Neural progenitor cell (in vitro differentiated cells): ENCODE results near the gene CAND2. TPM values are rescaled to one million over a fixed set of nuclear protein-coding genes. Genes with fewer than 3 reads are reported as not detected.
"Not testable (repeated sequence)": the region's sequence is repeated elsewhere in the genome, so short reads cannot be mapped to it uniquely, and the experiment has no call there.

ENCODE experiments used
- DNase-seq: peaks from one replicate; pipeline ENCODE4 v3.0.0-alpha.2; 2016; ENCODE audit warnings: low spot score
- H2AFZ ChIP-seq: fragments of 200-600 bp; sonication (generic); replicated peaks from 2 replicates; pipeline ENCODE4 v1.6.1; 2016; ENCODE audit warnings: antibody characterized with exemption
- H3F3A ChIP-seq: fragments of 200-600 bp; sonication (generic); 2 replicates; pipeline ENCODE4 v1.6.1; 2016; ENCODE audit warnings: antibody characterized with exemption, low read depth
- H3K27ac ChIP-seq: fragments of 200-600 bp; sonication (generic); 2 replicates; pipeline ENCODE4 v1.5.1; 2016; ENCODE audit warnings: mild to moderate bottlenecking
- H3K27me3 ChIP-seq: fragments of 200-600 bp; sonication (generic); 2 replicates; pipeline ENCODE4 v1.6.1; 2016; ENCODE audit warnings: mild to moderate bottlenecking, moderate library complexity
- H3K36me3 ChIP-seq: fragments of 200-600 bp; sonication (generic); 2 replicates; pipeline ENCODE4 v1.5.1; 2016
- H3K4me1 ChIP-seq: fragments of 200-600 bp; sonication (generic); 2 replicates; pipeline ENCODE4 v1.6.1; 2016; ENCODE audit warnings: mixed run types
- H3K4me2 ChIP-seq: fragments of 200-600 bp; sonication (generic); 2 replicates; pipeline ENCODE4 v1.6.1; 2016
- H3K4me3 ChIP-seq: fragments of 200-600 bp; sonication (generic); 2 replicates; pipeline ENCODE4 v1.5.1; 2016
- H3K79me2 ChIP-seq: fragments of 200-600 bp; sonication (generic); 2 replicates; pipeline ENCODE4 v1.6.1; 2016; ENCODE audit warnings: low read depth
- H3K9ac ChIP-seq: fragments of 200-600 bp; sonication (generic); 2 replicates; pipeline ENCODE4 v1.6.1; 2016
- H3K9me3 ChIP-seq: fragments of 200-600 bp; sonication (generic); 2 replicates; pipeline ENCODE4 v1.5.1; 2016; ENCODE audit warnings: low read depth
- H4K20me1 ChIP-seq: fragments of 200-600 bp; sonication (generic); 2 replicates; pipeline ENCODE4 v1.6.1; 2016; ENCODE audit warnings: low read depth
- H3K27ac Mint-ChIP-seq: 3 replicates; pipeline ENCODE4 v1.8.0; 2021; ENCODE audit warnings: mixed read lengths
- H3K27me3 Mint-ChIP-seq: 2 replicates; pipeline ENCODE4 v1.8.0; 2022; ENCODE audit warnings: low read depth, mild to moderate bottlenecking, inconsistent platforms, moderate library complexity, mixed read lengths; ENCODE audit not compliant: insufficient read depth
- H3K36me3 Mint-ChIP-seq: 3 replicates; pipeline ENCODE4 v1.8.0; 2021; ENCODE audit warnings: mixed read lengths
- H3K4me1 Mint-ChIP-seq: 3 replicates; pipeline ENCODE4 v1.8.0; 2021; ENCODE audit warnings: mixed read lengths
- H3K4me3 Mint-ChIP-seq: 3 replicates; pipeline ENCODE4 v1.8.0; 2021; ENCODE audit warnings: mild to moderate bottlenecking, moderate library complexity, mixed read lengths
- H3K9me3 Mint-ChIP-seq: 3 replicates; pipeline ENCODE4 v1.8.0; 2020; ENCODE audit warnings: mixed read lengths
- CTCF ChIP-seq: fragments of 200-600 bp; sonication (generic); IDR thresholded peaks from 2 replicates; pipeline ENCODE4 v1.5.1; 2017; ENCODE audit warnings: antibody characterized with exemption, mild to moderate bottlenecking
- EZH2phosphoT487 ChIP-seq: fragments of 200-600 bp; sonication (generic); IDR thresholded peaks from 2 replicates; pipeline ENCODE4 v1.6.1; 2017; ENCODE audit warnings: antibody characterized with exemption
- total RNA-seq: library from RNA; depleted of rRNA; stranded (reverse); fragments of >200 nt; gene quantifications from 2 replicates; pipeline ENCODE4 v1.2.3, GENCODE V29; 2015; ENCODE audit warnings: low replicate concordance

Gene CAND2
- total RNA-seq, 1 donor from 2014 or later = 2.4 TPM

- peaks cover 7% of the 10 kb centered on the region for H3K4me1 ChIP-seq
- Mint-ChIP-seq H3K27me3 (peaks cover 7% of the 10 kb centered on the region), H3K27ac (peak overlapping the region; percentile 58), H3K36me3 (no peaks in the 10 kb centered on the region), H3K4me1 (peaks cover 43% of the 10 kb centered on the region), H3K4me3 (peak overlapping the region; percentile 48), H3K9me3 (peaks cover 1% of the 10 kb centered on the region)
- TF ChIP-seq EZH2phosphoT487 = no peak
- H3K4me2 ChIP-seq = no peak overlapping the region
- no peaks in the 10 kb centered on the region for H3K79me2 ChIP-seq
- DNase-seq = no peak
- no peaks in the 10 kb centered on the region for H3K9me3 ChIP-seq
- H4K20me1 ChIP-seq = peaks cover 5% of the 10 kb centered on the region
- H3K9ac ChIP-seq = no peak overlapping the region
- H3K27ac ChIP-seq = no peak overlapping the region
- H3K36me3 ChIP-seq = no peaks in the 10 kb centered on the region
- H3K4me3 ChIP-seq = no peak overlapping the region
- no peak overlapping the region for H2AFZ ChIP-seq
- peaks cover 18% of the 10 kb centered on the region for H3K27me3 ChIP-seq
- H3F3A ChIP-seq = peaks cover 7% of the 10 kb centered on the region
Measured at GRCh38 chr3:12878141-12878574, 81.7 kb downstream of the CAND2 start.

- not testable (repeated sequence) for H3K27ac ChIP-seq, H2AFZ ChIP-seq, H3K36me3 Mint-ChIP-seq, H3K9ac ChIP-seq, H3K4me3 ChIP-seq, H3K9me3 ChIP-seq, H3K36me3 ChIP-seq, H3K79me2 ChIP-seq, H3K4me1 ChIP-seq, H4K20me1 ChIP-seq, H3F3A ChIP-seq, H3K27ac Mint-ChIP-seq, H3K27me3 Mint-ChIP-seq, H3K9me3 Mint-ChIP-seq, DNase-seq, H3K4me2 ChIP-seq
- peaks cover 18% of the 10 kb centered on the region for H3K27me3 ChIP-seq
- Mint-ChIP-seq H3K4me3 (peak overlapping the region; percentile 31), H3K4me1 (peaks cover 43% of the 10 kb centered on the region)
Measured at GRCh38 chr3:12878758-12879157, 82.3 kb downstream of the CAND2 start.

GRCh38 chr3:12879191-12879815, 82.8 kb downstream of the CAND2 start:
- no peak overlapping the region for H3K4me3 ChIP-seq
- H3K27ac ChIP-seq = no peak overlapping the region
- Mint-ChIP-seq H3K9me3 (peaks cover 1% of the 10 kb centered on the region), H3K4me1 (peaks cover 40% of the 10 kb centered on the region), H3K27me3 (peaks cover 7% of the 10 kb centered on the region), H3K36me3 (no peaks in the 10 kb centered on the region), H3K27ac (no peak overlapping the region), H3K4me3 (no peak overlapping the region)
- peaks cover 18% of the 10 kb centered on the region for H3K27me3 ChIP-seq
- H3K79me2 ChIP-seq = no peaks in the 10 kb centered on the region
- peaks cover 7% of the 10 kb centered on the region for H3F3A ChIP-seq
- peaks cover 5% of the 10 kb centered on the region for H4K20me1 ChIP-seq
- H3K9ac ChIP-seq = no peak overlapping the region
- H2AFZ ChIP-seq = no peak overlapping the region
- H3K36me3 ChIP-seq = no peaks in the 10 kb centered on the region
- H3K4me1 ChIP-seq = peaks cover 7% of the 10 kb centered on the region
- TF ChIP-seq EZH2phosphoT487 (no peak), CTCF (no peak)
- no peak overlapping the region for H3K4me2 ChIP-seq
- DNase-seq = no peak
- H3K9me3 ChIP-seq = no peaks in the 10 kb centered on the region

- not testable (repeated sequence) for H3K36me3 Mint-ChIP-seq, H3K9ac ChIP-seq, H3F3A ChIP-seq, H3K27ac Mint-ChIP-seq, H3K79me2 ChIP-seq, H3K27ac ChIP-seq, H3K4me2 ChIP-seq, DNase-seq, H3K27me3 Mint-ChIP-seq, H3K36me3 ChIP-seq, H3K27me3 ChIP-seq, H3K4me3 ChIP-seq, H3K9me3 ChIP-seq, H3K9me3 Mint-ChIP-seq, H3K4me3 Mint-ChIP-seq, H4K20me1 ChIP-seq, H2AFZ ChIP-seq, H3K4me1 ChIP-seq
- H3K4me1 Mint-ChIP-seq = peaks cover 33% of the 10 kb centered on the region
Measured at GRCh38 chr3:12881858-12882257, 85.4 kb downstream of the CAND2 start.
